Neuronal stem cell (in vitro differentiated cells): ENCODE data around the gene NPTX1.
"Not testable (repeated sequence)": the region's sequence is repeated elsewhere in the genome, so short reads cannot be mapped to it uniquely, and the experiment has no call there.

ENCODE experiments used
- DNase-seq: peaks from one replicate; pipeline ENCODE4 v3.0.0-alpha.2; 2013; ENCODE audit warnings: low spot score
- H2AFZ ChIP-seq: one replicate; pipeline ENCODE4 v1.6.1; 2013; ENCODE audit warnings: mild to moderate bottlenecking, low read length, inconsistent platforms
- H2AK5ac ChIP-seq: 2 replicates; pipeline ENCODE4 v1.6.1; 2013; ENCODE audit warnings: low read depth, mild to moderate bottlenecking, inconsistent platforms, low read length, moderate library complexity, mixed read lengths
- H2BK120ac ChIP-seq: 2 replicates; pipeline ENCODE4 v1.6.1; 2013; ENCODE audit warnings: low read depth, mild to moderate bottlenecking, inconsistent platforms, low read length, moderate library complexity, mixed read lengths
- H2BK12ac ChIP-seq: one replicate; pipeline ENCODE4 v1.6.1; 2013; ENCODE audit warnings: low read length, inconsistent platforms
- H2BK15ac ChIP-seq: 2 replicates; pipeline ENCODE4 v1.6.1; 2013; ENCODE audit warnings: mild to moderate bottlenecking, low read length, inconsistent platforms, mixed read lengths
- H2BK5ac ChIP-seq: one replicate; pipeline ENCODE4 v1.6.1; 2013; ENCODE audit warnings: inconsistent platforms, mild to moderate bottlenecking, low read length, moderate library complexity
- H3K14ac ChIP-seq: one replicate; pipeline ENCODE4 v1.6.1; 2013; ENCODE audit warnings: low read length, inconsistent platforms
- H3K18ac ChIP-seq: 2 replicates; pipeline ENCODE4 v1.6.1; 2013; ENCODE audit warnings: low read length, inconsistent platforms
- H3K23ac ChIP-seq: 2 replicates; pipeline ENCODE4 v1.6.1; 2013; ENCODE audit warnings: low read depth, mild to moderate bottlenecking, mixed read lengths, low read length, inconsistent platforms; ENCODE audit not compliant: poor library complexity
- H3K27ac ChIP-seq: replicated peaks from 3 replicates; pipeline ENCODE4 v1.5.1; 2013; ENCODE audit warnings: low read length, inconsistent platforms
- H3K27me3 ChIP-seq, 3 experiments: 2 replicates each; pipeline ENCODE4 v1.6.1; 2013; ENCODE audit warnings: low read length in 3 of 3, mild to moderate bottlenecking in 2 of 3, inconsistent platforms in 1 of 3, low read depth in 1 of 3, mixed read lengths in 1 of 3, moderate library complexity in 1 of 3; ENCODE audit not compliant: control insufficient read depth in 3 of 3, insufficient read depth in 3 of 3
- H3K36me3 ChIP-seq, 2 donors: replicated peaks in 1 of 2; 2 replicates each; pipeline ENCODE4 v1.6.1; 2013; ENCODE audit warnings: low read length in 2 of 2; ENCODE audit not compliant: control insufficient read depth in 2 of 2, insufficient read depth in 2 of 2
- H3K4ac ChIP-seq: 2 replicates; pipeline ENCODE4 v1.6.1; 2013; ENCODE audit warnings: inconsistent platforms, mild to moderate bottlenecking, low read length, moderate library complexity
- H3K4me1 ChIP-seq, 2 donors: 1 replicate in 1 of 2; 2 replicates in 1 of 2; pipeline ENCODE4 v1.6.1; 2013; ENCODE audit warnings: low read length in 2 of 2, low read depth in 1 of 2; ENCODE audit not compliant: control insufficient read depth in 2 of 2, insufficient read depth in 1 of 2
- H3K4me2 ChIP-seq: one replicate; pipeline ENCODE4 v1.6.1; 2013; ENCODE audit warnings: mild to moderate bottlenecking, low read length, inconsistent platforms; ENCODE audit not compliant: insufficient read depth, poor library complexity, severe bottlenecking
- H3K4me3 ChIP-seq, 2 donors: 2 replicates each; pipeline ENCODE4 v1.5.1; 2013; ENCODE audit warnings: low read length in 2 of 2, mild to moderate bottlenecking in 2 of 2, inconsistent platforms in 1 of 2, moderate library complexity in 1 of 2
- H3K79me1 ChIP-seq: one replicate; pipeline ENCODE4 v1.6.1; 2013; ENCODE audit warnings: low read depth, mild to moderate bottlenecking, inconsistent platforms, low read length, moderate library complexity
- H3K9ac ChIP-seq: one replicate; pipeline ENCODE4 v1.6.1; 2013; ENCODE audit warnings: mild to moderate bottlenecking, low read depth, low read length, inconsistent platforms; ENCODE audit not compliant: poor library complexity
- H3K9me3 ChIP-seq, 2 donors: replicated peaks in 1 of 2; 2 replicates each; pipeline versions ENCODE3 to v1.6.1; 2013; ENCODE audit warnings: low read length in 2 of 2, mild to moderate bottlenecking in 2 of 2, inconsistent platforms in 1 of 2, low read depth in 1 of 2, mixed read lengths in 1 of 2, moderate library complexity in 1 of 2; ENCODE audit not compliant: control insufficient read depth in 2 of 2, insufficient read depth in 1 of 2
- H4K8ac ChIP-seq: one replicate; pipeline ENCODE4 v1.6.1; 2013; ENCODE audit warnings: low read depth, mild to moderate bottlenecking, inconsistent platforms, low read length, moderate library complexity
- H4K91ac ChIP-seq: one replicate; pipeline ENCODE4 v1.6.1; 2013; ENCODE audit warnings: low read length, low read depth, mild to moderate bottlenecking, inconsistent platforms; ENCODE audit not compliant: poor library complexity
- WGBS, 2 donors: extraction: QIAGEN DNeasy Blood & Tissue Kit; methylation state at CpG; one replicate each; pipeline ENCODE4 v1.1.7; 2013; ENCODE audit warnings: missing lambda C conversion rate in 2 of 2, mixed read lengths in 1 of 2; ENCODE audit not compliant: insufficient read length in 2 of 2, insufficient replicate concordance in 1 of 2; ENCODE audit errors: extremely low coverage in 2 of 2; 5-methylcytosine and 5-hydroxymethylcytosine counted together

The NPTX1 gene

GRCh38 chr17:80507965-80508364 is 31.6 kb upstream of the NPTX1 start:
- no peak overlapping the region for H3K27ac ChIP-seq
- H3K4ac ChIP-seq: no peak overlapping the region
- no peak overlapping the region for H3K23ac ChIP-seq
- no peaks in the 10 kb centered on the region for H3K79me1 ChIP-seq
- no peak overlapping the region for H2AK5ac ChIP-seq
- H2BK12ac ChIP-seq: no peak overlapping the region
- no peak overlapping the region for H2BK120ac ChIP-seq
- H3K14ac ChIP-seq: no peak overlapping the region
- H2BK15ac ChIP-seq: no peak overlapping the region
- H3K36me3 ChIP-seq: peaks cover 0 to 3% of the 10 kb centered on the region in 2 donors
- no peak for DNase-seq
- no peak overlapping the region for H2BK5ac ChIP-seq
- no peak overlapping the region for H4K8ac ChIP-seq
- H3K4me3 ChIP-seq: no peak overlapping the region
- WGBS, 2 donors: no CpG with 5 or more reads among the region's 3 CpGs
- peaks cover 0 to 25% (median 8%) of the 10 kb centered on the region in 3 experiments for H3K27me3 ChIP-seq
- H3K4me2 ChIP-seq: no peak overlapping the region
- H2AFZ ChIP-seq: no peak overlapping the region
- H4K91ac ChIP-seq: no peak overlapping the region
- peaks cover 0 to 3% of the 10 kb centered on the region in 2 donors for H3K9me3 ChIP-seq
- peaks cover 5% of the 10 kb centered on the region in 2 donors for H3K4me1 ChIP-seq
- H3K18ac ChIP-seq: no peak overlapping the region
- no peak overlapping the region for H3K9ac ChIP-seq

GRCh38 chr17:80507177-80507576 is 30.8 kb upstream of the NPTX1 start:
- peak overlapping the region; percentile 7 for H2AK5ac ChIP-seq
- not testable (repeated sequence) for H2BK120ac ChIP-seq, H2BK12ac ChIP-seq, H3K4ac ChIP-seq, H2BK15ac ChIP-seq, H3K79me1 ChIP-seq, DNase-seq, H3K27ac ChIP-seq, H3K18ac ChIP-seq, H4K91ac ChIP-seq, H4K8ac ChIP-seq, H3K36me3 ChIP-seq, H2BK5ac ChIP-seq, H3K9me3 ChIP-seq, H3K14ac ChIP-seq, H3K4me3 ChIP-seq, H3K9ac ChIP-seq, H2AFZ ChIP-seq, H3K23ac ChIP-seq, H3K4me1 ChIP-seq, H3K4me2 ChIP-seq
- H3K27me3 ChIP-seq: peaks cover 0 to 25% (median 8%) of the 10 kb centered on the region in 3 experiments
- no CpG with 5 or more reads among the region's 4 CpGs for WGBS, 2 donors

GRCh38 chr17:80504686-80505413 is 28.4 kb upstream of the NPTX1 start:
- Histone ChIP-seq H3K4me2 (no peak overlapping the region), H3K36me3 (no peaks in the 10 kb centered on the region), H2AK5ac (no peak overlapping the region), H2BK5ac (no peak overlapping the region), H3K14ac (no peak overlapping the region), H2BK12ac (no peak overlapping the region), H3K9me3 (no peaks in the 10 kb centered on the region), H3K23ac (no peak overlapping the region), H2BK120ac (no peak overlapping the region), H3K27ac (no peak overlapping the region), H3K4me3 (no peak overlapping the region), H3K4me1 (peaks cover 2 to 8% of the 10 kb centered on the region in 2 donors), H3K4ac (no peak overlapping the region), H3K18ac (no peak overlapping the region), H3K27me3 (peaks cover 0 to 10% (median 0%) of the 10 kb centered on the region in 3 experiments), H4K8ac (no peak overlapping the region), H2AFZ (peak overlapping the region; percentile 54), H3K79me1 (no peaks in the 10 kb centered on the region), H2BK15ac (no peak overlapping the region), H4K91ac (no peak overlapping the region), H3K9ac (no peak overlapping the region)
- WGBS, 2 donors: no CpG with 5 or more reads among the region's 8 CpGs
- DNase-seq: no peak

GRCh38 chr17:80503921-80504320 is 27.5 kb upstream of the NPTX1 start:
- Histone ChIP-seq H4K91ac (no peak overlapping the region), H2AK5ac (no peak overlapping the region), H3K23ac (no peak overlapping the region)

More at GRCh38 chr17:80503921-80504320, 27.5 kb upstream of the NPTX1 start:
- no peak overlapping the region for H4K8ac ChIP-seq
- no peaks in the 10 kb centered on the region for H3K36me3 ChIP-seq
- H2BK5ac ChIP-seq: no peak overlapping the region
- no peak overlapping the region for H2BK12ac ChIP-seq
- no peak overlapping the region for H2AFZ ChIP-seq
- H3K4me1 ChIP-seq: peaks cover 2 to 17% of the 10 kb centered on the region in 2 donors
- no peak overlapping the region for H3K18ac ChIP-seq
- H3K14ac ChIP-seq: no peak overlapping the region
- no peak for DNase-seq
- H3K9me3 ChIP-seq: no peaks in the 10 kb centered on the region
- H3K4ac ChIP-seq: no peak overlapping the region
- no peak overlapping the region for H3K4me2 ChIP-seq
- H3K9ac ChIP-seq: peak overlapping the region; percentile 21
- no peak overlapping the region for H3K27ac ChIP-seq
- no peak overlapping the region for H3K4me3 ChIP-seq
- no peak overlapping the region for H2BK120ac ChIP-seq
- H2BK15ac ChIP-seq: no peak overlapping the region
- peaks cover 0 to 7% (median 0%) of the 10 kb centered on the region in 3 experiments for H3K27me3 ChIP-seq
- H3K79me1 ChIP-seq: no peaks in the 10 kb centered on the region
